HAP-1 (cell line): ENCODE measurements around the gene SQOR.

Experiments used
- DNase-seq, 2 experiments: peaks; one replicate each; pipeline ENCODE4 v3.0.0-alpha.2; 2016 to 2020; ENCODE audit warnings: low spot score in 2 of 2
- H3K27me3 ChIP-seq: fragments of 250-450 bp; sonication (Bioruptor Pico); 2 replicates; pipeline ENCODE4 v1.5.1; 2020; ENCODE audit warnings: low read depth, mild to moderate bottlenecking, moderate library complexity
- H3K36me3 ChIP-seq: fragments of 250-450 bp; sonication (Bioruptor Pico); replicated peaks from 2 replicates; pipeline ENCODE4 v1.5.1; 2020; ENCODE audit warnings: mild to moderate bottlenecking
- H3K4me1 ChIP-seq: fragments of 250-450 bp; sonication (Bioruptor Pico); 2 replicates; pipeline ENCODE4 v1.5.1; 2020; ENCODE audit warnings: mild to moderate bottlenecking
- H3K4me3 ChIP-seq: fragments of 250-450 bp; sonication (Bioruptor Pico); 2 replicates; pipeline ENCODE4 v1.5.1; 2020; ENCODE audit warnings: mild to moderate bottlenecking, moderate library complexity
- H3K9me3 ChIP-seq: fragments of 250-450 bp; sonication (Bioruptor Pico); 2 replicates; pipeline ENCODE4 v1.5.1; 2020; ENCODE audit warnings: mild to moderate bottlenecking, moderate library complexity
- in situ Hi-C: fragments of 300-500 bp; cut with MboI; formaldehyde crosslinking; loops from 3 replicates; pipeline ENCODE4 v1.14.3; 2020; ENCODE audit warnings: low sequenced_read_pairs, inconsistent platforms, mixed read lengths

The SQOR gene

DNA sequence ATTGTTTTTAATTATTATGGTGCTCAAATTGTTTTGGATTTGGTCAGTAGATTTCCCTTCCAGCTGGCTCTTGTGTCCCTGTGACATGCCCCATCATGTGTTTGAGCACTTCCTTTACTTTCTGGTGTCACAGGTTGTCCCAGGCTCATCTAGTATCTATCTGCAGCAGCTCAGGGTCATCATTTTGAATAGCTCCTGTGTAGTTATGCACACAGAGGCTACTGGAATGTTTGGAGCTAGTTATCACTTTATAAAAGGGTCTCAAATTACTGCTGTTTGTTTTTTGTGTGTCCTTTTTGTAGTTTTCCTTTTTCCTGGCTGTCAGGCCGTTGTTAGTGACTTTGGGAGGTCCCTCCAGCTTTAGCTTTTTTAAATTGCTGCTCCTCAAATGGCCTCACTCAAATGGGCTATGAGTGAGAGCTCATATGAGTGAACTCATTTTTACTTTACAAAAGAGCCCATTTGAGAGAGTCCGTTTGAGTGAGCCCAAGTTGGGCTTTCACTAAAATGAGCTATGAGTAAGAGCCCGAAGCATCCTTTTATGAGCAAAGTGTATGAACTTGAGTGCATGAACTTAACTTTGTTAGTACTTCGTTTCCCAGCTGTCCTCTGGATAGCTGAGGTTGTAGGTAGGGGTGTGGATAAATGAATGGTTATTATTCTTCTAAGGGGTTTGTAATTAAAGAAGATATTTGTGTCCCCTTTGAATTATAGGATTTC, 43.8 kb downstream of the SQOR start:
- Histone ChIP-seq H3K27me3 (no peaks in the 10 kb centered on the region), H3K36me3 (no peaks in the 10 kb centered on the region), H3K4me1 (no peaks in the 10 kb centered on the region), H3K4me3 (no peak overlapping the region), H3K9me3 (no peaks in the 10 kb centered on the region)
- in situ Hi-C loops, result no loop called here
- DNase-seq, result no peak

DNA sequence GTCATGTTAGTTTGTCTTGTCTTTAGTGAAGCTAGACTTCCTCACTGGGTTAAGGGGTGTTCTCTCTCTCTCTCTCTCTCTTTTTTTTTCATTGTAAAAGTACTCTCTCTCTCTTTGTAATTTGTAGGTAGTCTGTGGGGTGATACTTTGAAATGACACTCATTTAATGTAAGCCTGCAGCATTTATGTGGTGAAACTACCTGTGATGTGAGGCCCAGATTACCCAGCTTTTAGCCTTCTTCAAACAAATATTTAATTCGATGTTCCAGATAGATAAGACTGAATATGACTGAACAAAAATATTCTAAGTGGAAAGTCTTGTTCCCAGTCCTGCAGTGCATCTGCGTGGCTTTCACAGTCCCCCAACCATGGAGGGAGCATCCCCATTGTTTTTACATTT, 49.7 kb downstream of the SQOR start:
- H3K27me3 ChIP-seq, result no peaks in the 10 kb centered on the region
- no peaks in the 10 kb centered on the region for H3K36me3 ChIP-seq
- no peak for DNase-seq
- no peak overlapping the region for H3K4me3 ChIP-seq
- in situ Hi-C loops, result no loop called here
- H3K4me1 ChIP-seq, result no peaks in the 10 kb centered on the region; the same call in 1 of the 2 replicates
- no peaks in the 10 kb centered on the region for H3K9me3 ChIP-seq

DNA sequence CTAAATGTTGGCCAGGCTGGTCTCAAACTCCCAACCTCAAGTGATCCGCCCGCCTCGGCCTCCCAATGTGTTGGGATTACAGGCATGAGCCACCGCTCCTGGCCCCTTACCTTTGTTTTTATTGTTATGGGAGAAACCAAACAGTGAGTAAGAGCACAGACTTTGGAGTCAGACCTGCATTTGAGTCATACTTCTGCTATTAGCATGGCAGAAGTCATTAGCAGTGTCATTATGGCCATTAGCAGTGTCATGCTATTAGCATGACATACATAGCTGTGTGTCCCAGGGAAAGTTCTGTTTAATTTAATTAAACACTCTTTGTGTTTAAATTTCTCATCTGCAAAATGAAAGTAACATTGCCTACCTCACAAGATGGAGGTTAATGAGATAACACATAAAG, 54.8 kb downstream of the SQOR start:
- in situ Hi-C loops, result no loop called here
- H3K36me3 ChIP-seq, result no peaks in the 10 kb centered on the region

DNA sequence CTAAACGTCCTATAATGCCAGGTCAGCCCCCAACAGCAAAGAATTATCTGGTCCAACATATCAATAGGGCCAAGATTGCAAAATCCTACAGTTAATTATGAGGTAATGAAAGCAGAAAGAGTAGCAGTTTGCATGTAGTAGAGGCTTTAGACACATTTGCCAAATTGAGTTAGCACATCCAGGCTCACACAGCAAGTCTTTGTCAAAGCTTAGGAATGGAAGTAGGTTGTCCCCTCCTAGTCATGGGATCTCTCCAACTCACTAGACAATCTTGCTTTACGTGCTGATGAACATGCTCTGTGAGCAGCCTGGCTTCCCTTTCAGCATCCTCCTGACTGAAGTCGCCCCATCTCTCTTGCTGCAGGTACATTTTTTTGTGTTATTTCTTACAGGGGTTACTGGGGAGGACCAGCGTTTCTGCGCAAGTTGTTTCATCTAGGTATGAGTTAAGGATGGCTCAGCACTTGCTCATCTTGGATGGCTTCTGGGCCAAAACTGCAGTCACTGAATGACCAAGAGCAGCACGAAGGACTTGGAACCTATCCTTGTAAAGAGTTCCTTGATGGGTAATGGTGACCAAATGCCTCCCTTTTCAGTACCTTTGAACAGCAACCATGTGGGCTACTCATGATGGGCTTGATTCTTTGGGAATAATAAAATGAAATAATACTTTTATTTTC, 55.9 kb downstream of the SQOR start:
- Histone ChIP-seq H3K4me3 (no peak overlapping the region), H3K9me3 (no peaks in the 10 kb centered on the region), H3K4me1 (no peaks in the 10 kb centered on the region), H3K27me3 (no peaks in the 10 kb centered on the region), H3K36me3 (no peaks in the 10 kb centered on the region)
- in situ Hi-C loops, result no loop called here
- no peak for DNase-seq

More for the DNA sequence above, 54.8 kb downstream of the SQOR start:
- Histone ChIP-seq H3K4me3 (no peak overlapping the region), H3K27me3 (no peaks in the 10 kb centered on the region), H3K9me3 (no peaks in the 10 kb centered on the region), H3K4me1 (no peaks in the 10 kb centered on the region; the same call in 1 of the 2 replicates)
- DNase-seq, result no peak

DNA sequence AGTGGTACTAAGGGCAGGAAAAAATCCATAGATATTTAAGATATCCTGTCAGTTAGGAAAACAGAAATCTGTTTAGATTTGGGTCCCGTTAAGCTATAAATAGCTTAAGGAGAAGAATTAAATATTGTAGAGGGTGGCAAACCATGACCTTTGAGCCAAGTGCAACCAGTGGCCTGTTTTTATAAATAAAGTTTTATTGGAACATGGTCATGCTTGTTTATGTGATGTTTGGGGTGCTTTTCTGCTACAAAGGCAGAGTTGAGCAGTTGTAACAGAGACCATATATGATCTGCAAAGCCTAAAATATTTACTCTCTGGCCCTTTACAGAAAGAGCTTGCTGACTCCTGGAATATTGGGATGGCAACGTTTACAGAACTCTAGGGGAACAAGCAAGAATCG, 66.3 kb downstream of the SQOR start:
- H3K9me3 ChIP-seq, result no peaks in the 10 kb centered on the region
- no peaks in the 10 kb centered on the region for H3K36me3 ChIP-seq
- in situ Hi-C loops, result no loop called here

DNA sequence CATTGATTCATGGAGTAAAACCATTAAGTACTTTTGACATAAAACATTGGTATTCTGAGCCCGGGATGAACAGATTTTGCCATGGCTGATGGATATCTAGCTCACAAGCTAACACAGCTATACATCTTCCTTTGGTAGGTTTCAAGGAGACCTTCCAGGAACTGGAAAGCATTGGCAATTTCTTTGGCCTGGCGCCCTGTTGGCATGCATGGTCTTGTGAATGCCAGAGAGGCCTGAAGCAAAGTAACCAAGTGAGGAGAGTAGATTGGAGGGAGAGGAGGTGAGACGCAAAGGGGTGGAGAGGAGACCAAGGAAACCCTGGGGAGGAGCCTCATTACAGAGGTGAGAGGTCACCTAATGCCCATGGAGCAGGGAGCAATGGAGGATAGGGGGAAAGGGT, 67.2 kb downstream of the SQOR start:
- in situ Hi-C loops, result no loop called here
- 0 out of 2 replicates have a peak, but pooled peaks cover 4% of the 10 kb centered on the region for H3K4me1 ChIP-seq
- H3K36me3 ChIP-seq, result no peaks in the 10 kb centered on the region
- H3K9me3 ChIP-seq, result no peaks in the 10 kb centered on the region
- no peak overlapping the region for H3K4me3 ChIP-seq
- DNase-seq, result no peak
- no peaks in the 10 kb centered on the region for H3K27me3 ChIP-seq

More for the DNA sequence above, 66.3 kb downstream of the SQOR start:
- no peak overlapping the region for H3K4me3 ChIP-seq
- no peaks in the 10 kb centered on the region for H3K27me3 ChIP-seq
- DNase-seq, result no peak
- 0 out of 2 replicates have a peak, but pooled peaks cover 4% of the 10 kb centered on the region for H3K4me1 ChIP-seq

DNA sequence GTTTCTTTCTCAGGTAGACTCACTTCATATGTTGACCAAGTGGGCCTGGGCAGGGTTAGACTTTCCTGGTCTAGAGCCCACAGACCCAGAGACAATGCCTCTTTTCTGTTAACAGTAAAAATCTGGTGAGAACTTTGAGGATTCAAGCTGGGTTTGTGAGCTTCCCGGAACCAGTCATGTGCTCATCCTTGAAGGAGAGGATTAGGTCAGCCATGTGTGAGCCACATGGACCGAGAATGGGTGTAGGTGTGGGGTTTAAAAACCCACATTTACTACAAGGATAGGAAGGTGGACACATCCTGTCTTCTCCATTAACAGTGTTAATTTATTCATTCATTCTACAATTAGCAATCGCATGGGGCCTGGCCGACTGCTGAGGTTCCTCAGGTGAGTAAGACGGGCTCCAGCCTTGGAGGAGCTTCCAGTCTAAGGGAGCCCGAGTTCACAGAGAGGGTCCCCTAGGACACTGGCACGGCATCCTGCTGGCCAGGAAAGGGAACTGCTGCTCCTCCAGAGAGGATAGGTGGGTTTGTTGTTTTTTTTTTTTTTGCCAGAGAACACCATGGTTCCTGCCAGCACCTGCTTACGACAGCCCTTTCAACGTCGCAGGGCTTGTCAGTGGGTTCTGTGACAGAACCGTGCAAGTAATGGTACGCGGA, 69.0 kb downstream of the SQOR start:
- in situ Hi-C loops, result no loop called here
- no peak overlapping the region for H3K4me3 ChIP-seq
- H3K4me1 ChIP-seq, result 0 out of 2 replicates have a peak, but pooled peaks cover 4% of the 10 kb centered on the region
- no peaks in the 10 kb centered on the region for H3K36me3 ChIP-seq
- no peaks in the 10 kb centered on the region for H3K27me3 ChIP-seq
- no peaks in the 10 kb centered on the region for H3K9me3 ChIP-seq
- DNase-seq, result no peak

DNA sequence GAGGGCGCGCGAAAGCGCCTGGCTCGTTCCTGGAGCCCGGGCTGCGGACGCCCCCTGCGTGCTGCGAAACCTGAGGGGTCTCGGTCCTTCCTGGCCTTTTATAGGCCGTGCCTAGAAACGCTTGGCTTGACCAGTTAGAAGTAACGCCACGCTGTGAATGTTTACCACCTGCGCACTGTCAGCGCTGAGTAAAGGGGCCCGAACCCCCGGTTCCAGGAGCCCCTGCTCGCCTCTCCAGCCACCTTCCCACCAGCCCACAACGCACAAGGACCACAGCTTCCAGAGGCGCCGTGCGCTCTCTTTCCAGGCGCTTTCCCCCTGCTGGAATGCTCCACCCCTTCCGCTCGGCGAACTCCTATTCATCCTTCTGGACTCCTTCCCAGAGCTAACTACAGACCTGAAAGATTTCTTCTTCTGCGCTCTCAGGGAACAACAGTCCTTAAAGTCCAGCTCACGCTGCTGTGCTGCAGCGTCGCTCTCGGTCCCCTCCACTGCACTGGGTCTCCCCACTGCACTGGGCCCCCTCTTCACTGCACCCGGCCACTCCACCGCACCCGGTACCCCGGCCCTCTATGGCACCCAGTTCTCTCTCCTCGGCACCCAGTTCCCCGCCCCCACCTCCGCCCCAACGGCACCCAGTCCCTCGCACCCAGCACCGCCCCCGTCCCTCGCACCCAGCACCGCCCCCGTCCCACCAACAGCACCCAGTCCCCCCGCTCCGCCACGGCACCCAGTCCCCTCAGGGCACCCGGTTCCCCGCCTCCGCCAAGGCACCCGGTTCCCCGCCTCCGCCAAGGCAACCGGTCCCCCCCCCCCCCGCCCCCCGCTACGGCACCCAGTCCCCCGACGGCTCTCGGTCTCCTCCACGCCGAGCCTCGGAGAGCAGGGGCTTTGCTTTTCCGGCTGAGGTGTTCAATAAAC, 69.8 kb downstream of the SQOR start:
- H3K4me3 ChIP-seq, result no peak overlapping the region
- in situ Hi-C loops, result no loop called here
- DNase-seq, result no peak

DNA sequence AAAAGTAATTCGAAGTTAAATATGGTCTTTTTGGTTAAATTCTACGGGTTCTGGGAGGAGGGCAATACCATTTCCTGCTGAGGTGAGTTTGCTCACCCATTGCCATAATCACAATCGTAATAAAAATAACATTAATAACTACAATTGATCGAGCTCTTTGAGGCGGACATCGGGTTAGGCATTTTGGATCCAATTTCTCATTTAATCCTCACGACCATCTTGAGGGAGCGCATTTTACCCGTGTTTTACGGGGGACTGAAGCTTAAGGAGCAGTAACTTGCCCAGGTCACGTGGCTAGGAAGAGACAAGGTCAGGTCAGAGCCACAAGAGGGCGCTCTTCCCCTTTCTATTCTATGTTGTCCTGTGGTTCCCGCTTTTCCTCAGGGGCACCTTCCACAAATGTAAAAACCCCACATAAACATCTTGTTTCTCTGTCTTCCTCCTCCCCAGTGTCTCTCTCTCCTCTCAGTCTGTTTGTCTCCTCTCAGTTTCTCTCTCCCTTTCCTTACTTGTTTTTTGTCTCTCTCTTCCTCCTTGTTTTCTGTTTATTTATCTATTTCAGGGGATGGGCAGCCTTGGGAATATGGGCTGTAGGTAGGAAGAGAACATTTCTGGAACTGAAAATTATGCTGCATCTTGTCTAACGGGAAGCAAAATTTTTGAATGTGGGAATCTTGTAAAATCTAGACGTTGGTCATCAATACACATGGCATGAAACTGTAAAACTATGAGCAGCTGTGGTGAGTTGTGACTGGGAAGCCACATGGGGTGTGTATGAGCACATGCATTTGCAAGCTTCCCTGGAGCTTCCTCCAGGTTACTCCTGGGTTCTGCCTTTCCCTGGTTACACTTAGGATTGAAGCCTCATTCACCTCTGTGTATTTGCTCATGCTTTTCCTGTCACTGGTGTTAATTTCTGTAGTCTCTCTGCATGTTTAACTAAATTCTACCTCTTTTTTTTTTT, 71.0 kb downstream of the SQOR start:
- Histone ChIP-seq H3K4me1 (0 out of 2 replicates have a peak, but pooled peaks cover 4% of the 10 kb centered on the region), H3K36me3 (no peaks in the 10 kb centered on the region), H3K27me3 (no peaks in the 10 kb centered on the region), H3K9me3 (no peaks in the 10 kb centered on the region), H3K4me3 (peak overlapping the region; percentile 14)
- peak; percentile 66 to 85 for DNase-seq
- in situ Hi-C loops, result no loop called here

More for the DNA sequence above, 69.8 kb downstream of the SQOR start:
- Histone ChIP-seq H3K9me3 (no peaks in the 10 kb centered on the region), H3K27me3 (no peaks in the 10 kb centered on the region), H3K4me1 (0 out of 2 replicates have a peak, but pooled peaks cover 4% of the 10 kb centered on the region), H3K36me3 (no peaks in the 10 kb centered on the region)

DNA sequence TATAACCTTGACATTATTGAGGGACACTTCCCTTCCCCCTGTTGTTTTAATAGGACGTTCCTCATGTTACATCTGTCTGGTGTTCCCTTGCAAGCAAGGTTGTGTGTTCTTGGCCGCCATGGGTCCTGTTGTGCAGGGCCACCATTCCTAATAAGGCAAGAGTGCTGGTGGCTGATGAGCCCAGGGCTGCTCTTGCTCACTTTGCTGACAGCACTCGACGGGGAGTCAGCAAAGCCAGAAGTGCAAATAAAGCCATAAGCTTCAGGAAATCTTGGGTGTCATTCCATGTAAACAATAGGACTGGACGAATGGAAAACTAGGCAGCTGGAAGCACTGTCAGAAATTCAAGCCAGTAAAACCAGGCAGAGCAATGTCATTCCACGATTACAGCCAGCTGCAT, 75.8 kb downstream of the SQOR start:
- Histone ChIP-seq H3K4me3 (no peak overlapping the region), H3K27me3 (peaks cover 4% of the 10 kb centered on the region; the same call in 1 of the 2 replicates), H3K36me3 (no peaks in the 10 kb centered on the region), H3K9me3 (no peaks in the 10 kb centered on the region), H3K4me1 (0 out of 2 replicates have a peak, but pooled peaks cover 4% of the 10 kb centered on the region)
- in situ Hi-C loops, result no loop called here
- no peak for DNase-seq

DNA sequence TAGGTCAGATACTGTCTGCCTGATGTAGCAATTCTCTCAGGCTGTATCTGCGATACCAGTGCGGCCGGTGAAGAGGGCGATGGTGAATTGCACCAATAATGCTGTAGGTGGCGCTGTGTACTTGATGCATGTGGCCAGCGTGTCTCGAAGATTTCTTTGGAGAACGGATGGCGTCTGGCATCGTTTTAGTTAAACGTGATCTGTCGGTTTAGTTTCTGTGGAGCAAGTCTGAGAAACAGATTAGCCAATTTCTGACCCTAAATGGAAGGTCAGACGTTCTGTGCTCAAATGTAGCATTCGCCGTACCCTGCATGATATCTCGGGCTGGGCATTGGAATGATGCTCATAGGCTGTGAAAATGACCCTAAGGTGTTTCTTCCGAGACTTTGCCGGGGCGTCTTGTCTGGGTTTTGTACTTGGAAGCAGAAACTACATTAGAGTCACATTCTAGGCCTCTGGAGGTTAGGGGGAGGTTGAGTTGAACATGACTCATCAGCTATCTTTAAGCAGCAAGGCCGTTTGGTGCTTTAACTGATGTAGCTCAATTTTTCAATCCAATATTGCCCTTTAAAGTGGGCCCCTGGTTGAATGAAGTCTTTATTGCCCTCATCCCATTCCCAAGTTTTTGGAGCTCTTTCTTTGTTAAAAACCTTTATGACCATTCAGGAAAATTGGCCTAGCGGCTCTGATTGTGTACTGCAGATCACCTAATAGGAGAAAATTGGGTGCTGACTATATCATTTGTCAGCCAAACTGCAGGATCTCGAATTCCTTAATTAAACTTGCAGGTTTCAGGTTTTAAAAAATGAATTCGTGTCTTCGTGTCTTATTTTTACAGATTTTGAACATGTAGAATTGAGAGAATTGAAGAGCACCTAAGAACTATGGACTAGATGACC, 80.0 kb downstream of the SQOR start:
- no peak overlapping the region for H3K4me3 ChIP-seq
- peaks cover 4% of the 10 kb centered on the region for H3K27me3 ChIP-seq
- DNase-seq, result peak; percentile 47 to 74
- no peaks in the 10 kb centered on the region for H3K9me3 ChIP-seq
- in situ Hi-C loops, result no loop called here
- no peaks in the 10 kb centered on the region for H3K36me3 ChIP-seq
- H3K4me1 ChIP-seq, result no peaks in the 10 kb centered on the region

DNA sequence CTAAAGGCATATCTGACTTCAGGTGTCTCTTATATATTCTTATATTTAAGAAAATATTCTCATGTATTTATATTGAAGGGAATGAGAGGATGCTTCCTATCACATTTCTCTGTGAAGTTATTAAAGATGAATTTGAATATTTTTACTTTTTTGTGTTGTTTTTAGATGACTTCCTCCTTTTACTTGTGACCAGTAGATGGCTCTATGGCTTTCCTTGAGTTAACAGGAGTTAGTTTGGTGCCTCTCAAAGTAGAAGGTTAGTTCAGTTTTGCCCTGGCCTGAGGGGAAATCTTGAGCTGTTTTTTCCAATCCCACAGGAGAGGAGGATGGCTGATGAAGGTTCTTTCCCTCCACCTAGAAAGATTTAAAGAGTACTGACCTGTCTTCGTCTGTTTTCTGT, 80.7 kb downstream of the SQOR start:
- Histone ChIP-seq H3K36me3 (no peaks in the 10 kb centered on the region), H3K4me3 (no peak overlapping the region), H3K4me1 (no peaks in the 10 kb centered on the region), H3K9me3 (no peaks in the 10 kb centered on the region), H3K27me3 (peaks cover 4% of the 10 kb centered on the region)
- DNase-seq, result no peak
- in situ Hi-C loops, result no loop called here
